ENCODE data around the gene RPL35A. TPM values are rescaled to one million over a fixed set of nuclear protein-coding genes. Genes with fewer than 3 reads are reported as not detected.
"Not testable (repeated sequence)": the region's sequence is repeated elsewhere in the genome, so short reads cannot be mapped to it uniquely, and the experiment has no call there.

Gene RPL35A
- total RNA-seq = 724 TPM

DNA sequence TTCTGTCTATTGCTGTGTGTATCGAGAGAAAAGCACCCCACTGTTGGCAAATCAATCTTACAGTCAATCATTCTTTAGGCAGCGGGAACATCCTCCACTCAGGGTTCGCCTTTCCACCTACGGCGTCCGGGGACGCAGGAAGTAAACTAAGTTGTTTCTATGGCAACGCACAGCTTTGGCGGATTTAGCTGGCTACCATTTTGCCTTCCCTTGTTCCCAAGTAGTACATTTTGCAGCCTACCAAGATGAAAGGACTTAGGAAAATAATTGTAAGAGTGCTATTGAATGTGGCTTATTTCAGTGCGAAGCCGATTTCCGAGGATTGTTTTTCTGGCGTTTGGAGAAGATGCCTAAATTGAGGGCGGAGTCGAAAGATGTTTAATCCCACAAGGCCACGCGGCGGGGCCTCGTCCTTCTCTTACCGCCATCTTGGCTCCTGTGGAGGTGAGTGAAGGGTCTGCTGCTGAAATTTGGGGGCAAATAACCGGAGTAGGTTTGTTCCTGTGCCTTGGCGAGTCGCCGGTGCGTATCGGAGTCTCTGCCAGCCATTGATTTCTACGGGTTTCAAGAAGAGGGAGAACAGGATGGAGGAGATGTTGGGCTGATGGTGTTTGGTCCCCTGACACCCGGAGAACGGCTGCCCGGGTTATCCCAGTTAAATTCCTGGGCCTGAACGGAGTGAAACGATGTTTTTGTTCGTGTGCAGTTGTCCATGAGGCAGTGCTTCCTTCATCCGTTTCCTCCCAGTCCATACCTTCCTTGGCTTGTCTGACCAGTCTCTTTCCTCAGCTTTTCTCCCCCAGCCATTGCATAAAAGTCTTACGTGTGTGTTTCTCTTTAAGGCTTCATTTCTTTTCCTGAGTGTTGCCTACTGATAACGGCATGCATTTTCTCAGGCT, at the start of gene RPL35A:
Gene RPL35A (plus strand): TSS at position 413 of the 899 bp plus-strand sequence. CDS start 778 bp downstream, outside the sequence.
- DNase-seq (ENCODE audit: low spot score) = peak; percentile 89
- intact Hi-C loops (cut with DNase I) = loop anchor here (5.0 kb wide), 2 partner anchors 203 to 1433 kb away; partner anchors contain the start of genes FYTTD1 and SMCO1
- peak; percentile 96 for ATAC-seq

- DNase-seq (ENCODE audit: low spot score) (no peak), ATAC-seq (no peak)
- intact Hi-C loops (cut with DNase I) = no loop called here
Measured at GRCh38 chr3:197901626-197902025, 48.4 kb upstream of the RPL35A start.

- DNase-seq (ENCODE audit: low spot score) (peak; percentile 94), ATAC-seq (peak; percentile 99)
- intact Hi-C loops (cut with DNase I) = no loop called here
Measured at GRCh38 chr3:197906023-197906849, 43.8 kb upstream of the RPL35A start.

GRCh38 chr3:197906850-197907187, 43.2 kb upstream of the RPL35A start:
- intact Hi-C loops (cut with DNase I) = no loop called here
- no peak for DNase-seq (ENCODE audit: low spot score)

GRCh38 chr3:197907196-197907595, 42.8 kb upstream of the RPL35A start:
- ATAC-seq (no peak), DNase-seq (ENCODE audit: low spot score) (no peak)
- intact Hi-C loops (cut with DNase I) = no loop called here

More at GRCh38 chr3:197906850-197907187, 43.2 kb upstream of the RPL35A start:
- ATAC-seq = no peak

DNA sequence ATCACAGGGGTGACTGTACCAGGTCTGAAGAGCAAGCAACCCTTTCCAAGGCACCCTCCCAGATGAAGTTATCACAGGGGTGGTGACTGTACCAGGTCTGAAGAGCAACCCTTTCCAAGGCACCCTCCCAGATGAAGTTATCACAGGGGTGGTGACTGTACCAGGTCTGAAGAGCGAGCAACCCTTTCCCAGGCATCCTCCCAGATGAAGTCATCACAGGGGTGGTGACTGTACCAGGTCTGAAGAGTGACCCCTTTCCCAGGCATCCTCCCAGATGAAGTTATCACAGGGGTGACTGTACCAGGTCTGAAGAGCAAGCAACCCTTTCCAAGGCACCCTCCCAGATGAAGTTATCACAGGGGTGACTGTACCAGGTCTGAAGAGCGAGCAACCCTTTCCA, 41.4 kb upstream of the RPL35A start:
- intact Hi-C loops (cut with DNase I); DNase-seq (ENCODE audit: low spot score); ATAC-seq: not testable (repeated sequence)

- DNase-seq (ENCODE audit: low spot score) (no peak), ATAC-seq (no peak)
- intact Hi-C loops (cut with DNase I) = no loop called here
Measured at GRCh38 chr3:197908957-197909701, 40.9 kb upstream of the RPL35A start.

DNA sequence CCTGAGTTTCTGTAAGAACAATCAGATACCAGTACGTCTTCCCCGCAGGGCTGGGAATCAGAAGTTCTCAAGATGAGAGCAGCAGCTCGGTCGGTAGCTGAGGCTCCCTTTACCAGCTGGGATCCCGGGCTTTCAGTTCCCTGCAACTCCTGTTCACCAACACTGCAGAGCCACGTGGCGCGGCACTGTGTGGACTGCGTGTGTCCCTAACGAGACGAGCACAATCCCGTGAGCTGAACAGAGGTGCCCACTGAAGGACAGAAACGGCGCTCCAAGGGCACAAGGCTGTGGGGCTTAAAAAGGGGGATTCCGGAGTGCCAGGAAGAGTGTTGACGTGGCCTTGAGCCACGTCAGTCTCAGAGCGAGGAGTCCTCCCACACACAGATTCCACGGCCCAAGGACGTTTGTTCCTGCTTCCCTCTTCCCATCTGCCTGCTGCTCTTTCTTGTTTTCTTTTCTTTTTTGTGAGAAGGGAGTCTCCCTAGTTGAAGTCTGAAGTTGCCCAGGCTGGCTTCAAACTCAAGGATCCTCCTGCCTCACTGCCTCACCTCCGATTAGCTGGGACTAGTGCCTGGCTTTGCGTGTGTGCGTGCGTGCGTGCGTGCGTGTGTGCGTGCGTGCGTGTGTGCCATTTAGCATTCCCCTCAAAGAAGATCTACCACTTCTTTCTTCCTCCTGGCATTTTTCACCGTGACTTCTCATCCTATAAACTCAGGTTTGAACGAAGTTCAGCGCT, 37.1 kb upstream of the RPL35A start:
- no peak for DNase-seq (ENCODE audit: low spot score)
- intact Hi-C loops (cut with DNase I) = no loop called here
- no peak for ATAC-seq

GRCh38 chr3:197913641-197914380, 36.2 kb upstream of the RPL35A start:
- DNase-seq (ENCODE audit: low spot score) (no peak), ATAC-seq (no peak)
- intact Hi-C loops (cut with DNase I) = no loop called here

DNA sequence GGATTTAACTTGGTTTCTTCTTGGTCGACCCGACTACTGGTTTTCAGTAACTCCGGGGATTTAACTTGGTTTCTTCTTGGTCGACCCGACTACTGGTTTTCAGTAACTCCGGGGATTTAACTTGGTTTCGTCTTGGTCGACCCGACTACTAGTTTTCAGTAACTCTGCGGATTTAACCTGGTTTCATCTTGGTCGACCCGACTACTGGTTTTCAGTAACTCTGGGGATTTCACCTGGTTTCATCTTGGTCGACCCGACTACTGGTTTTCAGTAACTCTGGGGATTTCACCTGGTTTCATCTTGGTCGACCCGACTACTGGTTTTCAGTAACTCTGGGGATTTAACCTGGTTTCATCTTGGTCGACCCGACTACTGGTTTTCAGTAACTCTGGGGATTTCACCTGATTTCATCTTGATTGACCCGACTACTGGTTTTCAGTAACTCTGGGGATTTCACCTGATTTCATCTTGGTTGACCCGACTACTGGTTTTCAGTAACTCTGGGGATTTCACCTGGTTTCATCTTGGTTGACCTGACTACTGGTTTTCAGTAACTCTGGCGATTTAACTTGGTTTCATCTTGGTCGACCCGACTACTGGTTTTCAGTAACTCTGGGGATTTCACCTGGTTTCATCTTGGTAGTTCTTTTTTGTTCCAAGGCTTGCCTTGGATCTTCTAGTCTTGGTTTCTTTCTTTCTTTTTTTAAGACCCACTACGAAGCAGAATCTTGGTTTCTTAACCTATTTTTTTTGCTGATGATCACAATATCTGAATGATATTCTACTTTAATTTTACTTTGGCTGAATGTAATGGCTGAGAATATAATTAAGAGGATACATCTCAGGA, 28.3 kb upstream of the RPL35A start:
- intact Hi-C loops (cut with DNase I); ATAC-seq; DNase-seq (ENCODE audit: low spot score): not testable (repeated sequence)

GRCh38 chr3:197926418-197926817, 23.6 kb upstream of the RPL35A start:
- ATAC-seq (no peak), DNase-seq (ENCODE audit: low spot score) (no peak)
- intact Hi-C loops (cut with DNase I) = no loop called here

GRCh38 chr3:197927578-197927977, 22.4 kb upstream of the RPL35A start:
- intact Hi-C loops (cut with DNase I); DNase-seq (ENCODE audit: low spot score); ATAC-seq: not testable (repeated sequence)

DNA sequence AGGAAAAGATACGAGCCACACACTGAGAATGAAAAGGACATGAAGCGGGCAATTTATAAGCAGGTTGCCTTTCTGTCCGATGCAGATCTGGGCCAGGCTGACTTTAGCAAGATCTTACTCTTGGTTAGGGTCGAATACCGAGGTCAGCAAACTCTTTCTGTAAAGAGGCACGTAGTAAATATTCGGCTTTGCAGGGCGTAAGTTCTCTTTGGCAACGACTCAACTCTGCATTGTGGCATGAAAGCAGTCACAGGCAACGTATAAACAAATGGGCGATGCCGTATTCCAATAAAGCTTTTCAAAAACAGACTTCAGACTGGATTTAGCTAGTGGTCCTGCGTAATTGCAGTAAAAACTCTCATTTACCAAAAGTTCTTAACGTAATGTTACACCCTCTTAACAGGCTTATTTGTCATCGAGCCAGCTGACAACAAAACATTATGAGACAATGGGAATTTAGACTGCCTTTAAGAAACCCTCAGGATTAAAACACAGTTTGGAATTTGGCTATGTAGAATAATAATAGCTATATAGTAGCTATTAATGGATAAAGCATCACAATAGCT, 13.1 kb upstream of the RPL35A start:
- no peak for ATAC-seq
- intact Hi-C loops (cut with DNase I) = no loop called here

GRCh38 chr3:197940745-197941384, 9.1 kb upstream of the RPL35A start:
- intact Hi-C loops (cut with DNase I) = no loop called here
- ATAC-seq = no peak
- no peak for DNase-seq (ENCODE audit: low spot score)

More for the DNA sequence above, 13.1 kb upstream of the RPL35A start:
- no peak for DNase-seq (ENCODE audit: low spot score)

GRCh38 chr3:197942956-197943556, 6.9 kb upstream of the RPL35A start:
- intact Hi-C loops (cut with DNase I) = no loop called here
- ATAC-seq = peak; percentile 34
- no peak for DNase-seq (ENCODE audit: low spot score)
